ENCODE data around the gene PEMT. TPM values are rescaled to one million over a fixed set of nuclear protein-coding genes. Genes with fewer than 3 reads are reported as not detected.

PEMT gene
- total RNA-seq, 1 donor from 2014 or later, result 12.2 TPM

DNA sequence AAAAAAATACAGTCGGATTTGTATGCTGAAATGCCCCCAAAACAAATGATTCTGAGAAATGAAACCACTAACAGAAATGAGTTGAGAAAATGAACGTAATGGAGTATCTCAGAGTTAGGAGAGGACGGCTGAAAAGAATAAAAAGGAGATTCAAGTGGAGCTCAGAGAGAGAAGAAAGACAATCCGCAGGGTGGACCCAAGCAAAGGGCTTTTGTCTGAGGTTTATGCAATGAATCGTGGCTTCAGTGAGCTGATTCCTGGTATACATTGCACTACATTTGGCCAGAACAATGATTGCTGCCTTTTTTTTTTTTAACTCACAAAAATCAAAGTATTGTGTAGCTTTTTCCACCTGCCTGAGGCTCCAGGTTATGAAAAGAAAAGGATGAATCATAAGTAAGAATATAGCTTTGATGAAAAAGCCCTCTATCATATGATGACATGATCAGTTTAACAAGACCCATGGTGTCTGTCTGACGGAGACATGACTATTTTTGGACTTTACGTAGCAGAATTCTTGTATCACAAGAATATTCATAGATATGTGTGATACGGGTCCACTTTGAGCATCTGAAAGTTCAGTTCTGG lies 119.1 kb downstream of the PEMT start:
- ChIA-PET CTCF (interaction anchor here (0.5 kb wide), 1 partner anchor 16 kb away, joined by 3 read pairs; no protein-coding TSS in a partner anchor), POLR2A (no interaction called here)
- Mint-ChIP-seq H3K4me1 (peaks cover 8% of the 10 kb centered on the region), H3K36me3 (ENCODE audit: low read depth) (peaks cover 5% of the 10 kb centered on the region), H3K4me3 (no peak overlapping the region), H3K27ac (no peak overlapping the region), H3K9me3 (peaks cover 2% of the 10 kb centered on the region), H3K27me3 (peaks cover 7% of the 10 kb centered on the region)
- ATAC-seq (ENCODE audit: low read depth) (no peak), DNase-seq (no peak)
- TF ChIP-seq, protein P1, sequence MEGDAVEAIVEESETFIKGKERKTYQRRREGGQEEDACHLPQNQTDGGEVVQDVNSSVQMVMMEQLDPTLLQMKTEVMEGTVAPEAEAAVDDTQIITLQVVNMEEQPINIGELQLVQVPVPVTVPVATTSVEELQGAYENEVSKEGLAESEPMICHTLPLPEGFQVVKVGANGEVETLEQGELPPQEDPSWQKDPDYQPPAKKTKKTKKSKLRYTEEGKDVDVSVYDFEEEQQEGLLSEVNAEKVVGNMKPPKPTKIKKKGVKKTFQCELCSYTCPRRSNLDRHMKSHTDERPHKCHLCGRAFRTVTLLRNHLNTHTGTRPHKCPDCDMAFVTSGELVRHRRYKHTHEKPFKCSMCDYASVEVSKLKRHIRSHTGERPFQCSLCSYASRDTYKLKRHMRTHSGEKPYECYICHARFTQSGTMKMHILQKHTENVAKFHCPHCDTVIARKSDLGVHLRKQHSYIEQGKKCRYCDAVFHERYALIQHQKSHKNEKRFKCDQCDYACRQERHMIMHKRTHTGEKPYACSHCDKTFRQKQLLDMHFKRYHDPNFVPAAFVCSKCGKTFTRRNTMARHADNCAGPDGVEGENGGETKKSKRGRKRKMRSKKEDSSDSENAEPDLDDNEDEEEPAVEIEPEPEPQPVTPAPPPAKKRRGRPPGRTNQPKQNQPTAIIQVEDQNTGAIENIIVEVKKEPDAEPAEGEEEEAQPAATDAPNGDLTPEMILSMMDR (IDR thresholded peaks at IDR 0.05), result no peak
- intact Hi-C loops (cut with micrococcal nuclease), result no loop called here

DNA sequence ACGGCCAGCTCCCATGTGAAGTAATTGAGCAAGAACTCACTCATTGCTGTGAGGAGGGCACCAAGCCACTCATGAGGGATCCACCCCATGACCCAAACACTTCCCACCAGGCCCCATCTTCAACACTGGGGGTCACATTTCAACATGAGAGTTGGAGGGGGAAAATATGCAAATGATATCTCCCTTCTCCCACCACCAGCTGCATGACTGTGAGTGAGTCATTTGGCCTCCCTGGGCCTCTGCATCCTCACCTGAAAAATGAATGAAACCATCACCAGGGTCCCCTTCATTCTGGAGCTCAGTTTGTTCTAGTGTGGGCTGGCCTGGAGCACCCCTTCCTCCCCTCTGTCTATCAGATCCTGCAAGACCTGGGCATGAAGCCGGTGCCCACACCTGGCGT lies 121.5 kb downstream of the PEMT start:
- Mint-ChIP-seq H3K9me3 (peaks cover 2% of the 10 kb centered on the region), H3K27me3 (peaks cover 16% of the 10 kb centered on the region), H3K4me3 (no peak overlapping the region), H3K27ac (no peak overlapping the region), H3K4me1 (no peaks in the 10 kb centered on the region), H3K36me3 (ENCODE audit: low read depth) (no peaks in the 10 kb centered on the region)
- DNase-seq (no peak), ATAC-seq (ENCODE audit: low read depth) (no peak)
- ChIA-PET CTCF (no interaction called here), POLR2A (interaction anchor here (0.6 kb wide), 1 partner anchor 560 kb away, joined by 6 read pairs; no protein-coding TSS in a partner anchor)
- TF ChIP-seq, protein P1 (IDR thresholded peaks at IDR 0.05), result no peak
- intact Hi-C loops (cut with micrococcal nuclease), result no loop called here

DNA sequence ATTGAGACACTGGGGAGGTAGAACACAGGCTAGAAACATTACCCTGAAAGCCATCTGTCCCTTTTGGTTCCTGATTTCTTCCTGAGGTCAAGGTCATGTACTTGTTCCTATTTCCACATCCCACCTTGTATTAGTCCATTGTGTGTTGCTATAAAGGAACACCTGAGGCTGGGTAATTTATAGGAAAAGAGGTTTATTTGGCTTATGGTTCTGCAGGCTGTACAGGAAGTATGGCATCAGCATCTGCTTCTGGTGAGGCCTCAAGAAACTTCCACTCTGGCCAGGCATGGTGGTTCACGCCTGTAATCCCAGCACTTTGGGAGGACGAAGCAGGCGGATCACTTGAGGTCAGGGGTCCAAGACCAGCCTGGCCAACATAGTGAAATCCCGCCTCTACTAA lies 122.2 kb downstream of the PEMT start:
- CTCF ChIA-PET, result no interaction called here
- Mint-ChIP-seq H3K36me3 (ENCODE audit: low read depth) (no peaks in the 10 kb centered on the region), H3K9me3 (peaks cover 2% of the 10 kb centered on the region), H3K4me1 (no peaks in the 10 kb centered on the region), H3K27me3 (peaks cover 18% of the 10 kb centered on the region), H3K4me3 (no peak overlapping the region), H3K27ac (no peak overlapping the region)
- intact Hi-C loops (cut with micrococcal nuclease), result no loop called here
- ATAC-seq (ENCODE audit: low read depth) (no peak), DNase-seq (no peak)
- POLR2A ChIA-PET, result no interaction called here
- TF ChIP-seq, protein P1 (IDR thresholded peaks at IDR 0.05), result no peak

DNA sequence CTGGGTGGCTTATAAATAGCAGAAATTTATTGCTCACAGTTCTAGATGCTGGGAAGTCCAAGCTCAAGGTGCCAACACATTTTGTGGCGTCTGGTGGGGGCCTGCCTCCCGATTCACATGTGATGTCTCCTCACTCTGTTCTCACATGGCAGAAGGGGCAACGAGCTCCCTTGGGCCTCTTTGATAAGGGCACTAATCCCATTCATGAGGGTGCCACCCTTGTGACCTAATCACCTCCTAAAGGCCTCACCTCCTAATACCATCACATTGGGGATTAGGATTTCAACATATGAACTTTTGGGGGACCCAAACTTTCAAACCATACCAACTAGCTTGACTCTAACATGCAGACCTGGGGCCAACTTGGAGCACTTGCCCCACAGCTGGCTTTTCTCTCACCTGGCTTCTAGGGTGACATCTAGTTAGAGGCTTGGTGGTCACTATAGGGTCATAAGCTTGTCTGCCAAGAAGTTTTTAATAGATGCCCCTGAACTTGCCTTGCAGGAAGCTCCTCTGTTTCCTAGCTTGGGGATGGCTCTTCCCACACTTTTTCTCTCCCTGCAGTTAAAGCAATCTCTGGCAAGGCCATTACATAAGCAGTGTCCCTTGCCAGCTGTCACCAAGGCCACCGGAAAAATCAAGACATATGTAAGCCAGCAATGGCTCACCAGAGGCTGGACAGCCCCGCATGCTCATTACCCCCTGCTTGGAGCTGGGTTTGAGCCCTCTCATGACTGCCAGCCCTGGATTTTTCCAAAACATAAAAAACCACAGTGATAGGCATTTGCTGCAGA lies 123.1 kb downstream of the PEMT start:
- Mint-ChIP-seq H3K9me3 (peaks cover 2% of the 10 kb centered on the region), H3K27ac (no peak overlapping the region), H3K36me3 (ENCODE audit: low read depth) (no peaks in the 10 kb centered on the region), H3K4me3 (no peak overlapping the region), H3K27me3 (peaks cover 24% of the 10 kb centered on the region), H3K4me1 (no peaks in the 10 kb centered on the region)
- ATAC-seq (ENCODE audit: low read depth), result no peak
- ChIA-PET CTCF (no interaction called here), POLR2A (no interaction called here)
- DNase-seq, result no peak
- TF ChIP-seq, protein P1 (IDR thresholded peaks at IDR 0.05), result no peak
- intact Hi-C loops (cut with micrococcal nuclease), result no loop called here

DNA sequence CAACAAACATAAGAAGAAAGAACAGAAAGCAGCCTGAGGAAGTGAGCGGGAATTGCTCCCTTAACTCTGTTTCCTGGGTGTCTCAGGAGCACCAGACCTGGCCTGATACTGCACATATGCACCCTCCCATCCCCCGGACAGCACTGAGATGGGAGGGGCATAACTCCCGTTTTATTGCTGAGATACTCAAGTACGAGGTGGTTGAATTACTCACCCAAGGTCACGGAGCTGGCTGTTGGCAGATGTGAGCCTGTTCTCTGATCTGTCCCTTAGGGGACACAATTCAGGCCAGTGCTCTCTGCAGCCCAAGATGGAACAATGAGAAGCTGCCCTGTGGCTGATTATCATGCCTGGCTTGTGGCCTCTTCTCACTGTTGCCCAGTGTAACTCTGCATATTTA lies 123.8 kb downstream of the PEMT start:
- CTCF ChIA-PET, result no interaction called here
- Mint-ChIP-seq H3K27ac (no peak overlapping the region), H3K4me3 (no peak overlapping the region), H3K9me3 (peaks cover 2% of the 10 kb centered on the region), H3K36me3 (ENCODE audit: low read depth) (no peaks in the 10 kb centered on the region), H3K4me1 (no peaks in the 10 kb centered on the region), H3K27me3 (peaks cover 24% of the 10 kb centered on the region)
- POLR2A ChIA-PET, result no interaction called here
- ATAC-seq (ENCODE audit: low read depth), result no peak
- intact Hi-C loops (cut with micrococcal nuclease), result no loop called here
- DNase-seq, result no peak
- TF ChIP-seq, protein P1 (IDR thresholded peaks at IDR 0.05), result no peak

All from activated B cell treated with CpG ODN at 0.5 μM for 24 hours (primary cell).